ENCODE data around the gene KCNB1.

KCNB1 gene

GRCh38 chr20:49459684-49460083 is 22.8 kb downstream of the KCNB1 start:
- TF ChIP-seq CTCF (conservative IDR thresholded peaks at IDR 0.05; ENCODE audit: control insufficient read depth, insufficient read depth, low read depth, low read length) = no peak
- H3K4me3 ChIP-seq (ENCODE audit: control insufficient read depth, low read depth, low read length) = no peak overlapping the region
- no peak for DNase-seq (ENCODE audit: low read depth)

GRCh38 chr20:49457444-49457843 is 25.0 kb downstream of the KCNB1 start:
- TF ChIP-seq CTCF (conservative IDR thresholded peaks at IDR 0.05; ENCODE audit: control insufficient read depth, insufficient read depth, low read depth, low read length) = no peak
- DNase-seq (ENCODE audit: low read depth) = no peak
- no peak overlapping the region for H3K4me3 ChIP-seq (ENCODE audit: control insufficient read depth, low read depth, low read length)

GRCh38 chr20:49456646-49457045 is 25.8 kb downstream of the KCNB1 start:
- no peak for TF ChIP-seq CTCF (conservative IDR thresholded peaks at IDR 0.05; ENCODE audit: control insufficient read depth, insufficient read depth, low read depth, low read length)
- no peak overlapping the region for H3K4me3 ChIP-seq (ENCODE audit: control insufficient read depth, low read depth, low read length)
- no peak for DNase-seq (ENCODE audit: low read depth)

GRCh38 chr20:49455691-49456090 is 26.8 kb downstream of the KCNB1 start:
- DNase-seq (ENCODE audit: low read depth) = no peak
- H3K4me3 ChIP-seq (ENCODE audit: control insufficient read depth, low read depth, low read length) = no peak overlapping the region
- no peak for TF ChIP-seq CTCF (conservative IDR thresholded peaks at IDR 0.05; ENCODE audit: control insufficient read depth, insufficient read depth, low read depth, low read length)

GRCh38 chr20:49452011-49452482 is 30.4 kb downstream of the KCNB1 start:
- no peak for TF ChIP-seq CTCF (conservative IDR thresholded peaks at IDR 0.05; ENCODE audit: control insufficient read depth, insufficient read depth, low read depth, low read length)
- peak; percentile 30 for DNase-seq (ENCODE audit: low read depth)
- no peak overlapping the region for H3K4me3 ChIP-seq (ENCODE audit: control insufficient read depth, low read depth, low read length)

- TF ChIP-seq CTCF (conservative IDR thresholded peaks at IDR 0.05; ENCODE audit: control insufficient read depth, insufficient read depth, low read depth, low read length) = no peak
- H3K4me3 ChIP-seq (ENCODE audit: control insufficient read depth, low read depth, low read length) = no peak overlapping the region
- no peak for DNase-seq (ENCODE audit: low read depth)
Observed at GRCh38 chr20:49450281-49450721, 32.2 kb downstream of the KCNB1 start.

- no peak for DNase-seq (ENCODE audit: low read depth)
- TF ChIP-seq CTCF (conservative IDR thresholded peaks at IDR 0.05; ENCODE audit: control insufficient read depth, insufficient read depth, low read depth, low read length) = no peak
- no peak overlapping the region for H3K4me3 ChIP-seq (ENCODE audit: control insufficient read depth, low read depth, low read length)
Observed at GRCh38 chr20:49448917-49449316, 33.6 kb downstream of the KCNB1 start.
